Right lobe of liver (tissue), 6 donors: Measurements from ENCODE around the gene MRPL12. TPM values are rescaled to one million over a fixed set of nuclear protein-coding genes. Genes with fewer than 3 reads are reported as not detected.

Experiments
- ATAC-seq, 4 donors: fragments of 200-7000 bp; cut with Tn5 transposase; one replicate each; pipeline ENCODE4 v1.9.1; 2020; ENCODE audit warnings: mild to moderate bottlenecking in 4 of 4, moderate library complexity in 4 of 4
- DNase-seq, 3 donors: peaks; one replicate each; pipeline ENCODE4 v3.0.0-alpha.2; 2020
- H3K27ac ChIP-seq, 3 donors: fragments of 200-600 bp; one replicate each; pipeline ENCODE4 v1.8.0; 2022
- H3K27me3 ChIP-seq, 2 donors: fragments of 200-600 bp; one replicate each; pipeline ENCODE4 v1.8.0; 2022
- H3K36me3 ChIP-seq, 4 donors: fragments of 200-600 bp; sonication (generic) in 1 of 4; one replicate each; pipeline versions ENCODE4 v1.5.1 to v1.8.0; 2017 to 2022; ENCODE audit warnings: control low read depth in 1 of 4
- H3K4me1 ChIP-seq, 4 donors: fragments of 200-600 bp; sonication (generic) in 1 of 4; one replicate each; pipeline versions ENCODE4 v1.5.1 to v1.8.0; 2017 to 2022; ENCODE audit warnings: control low read depth in 1 of 4
- H3K4me3 ChIP-seq, 3 donors: fragments of 200-600 bp; one replicate each; pipeline ENCODE4 v1.8.0; 2022
- H3K9me3 ChIP-seq, 4 donors: fragments of 200-600 bp; sonication (generic) in 1 of 4; one replicate each; pipeline versions ENCODE4 v1.5.1 to v1.8.0; 2017 to 2022; ENCODE audit warnings: control low read depth in 1 of 4
- POLR2A ChIP-seq: fragments of 450-650 bp; IDR thresholded peaks from one replicate; pipeline ENCODE4 v1.6.1; 2017; ENCODE audit warnings: antibody characterized with exemption, mild to moderate bottlenecking
- WGBS: methylation state at CpG from one replicate; pipeline ENCODE4 v1.1.6; 2018; ENCODE audit warnings: low coverage, low lambda C conversion rate; ENCODE audit not compliant: insufficient coverage; ENCODE audit errors: missing lambda C conversion rate; 5-methylcytosine and 5-hydroxymethylcytosine counted together
- intact Hi-C, 2 donors: fragments of 100-400 bp; cut with DNase I; formaldehyde crosslinking; loops; one replicate each; pipeline versions ENCODE4 v1.11.2 to v1.14.1; 2022
- total RNA-seq, 6 experiments: library from RNA; depleted of rRNA in 2 of 6; stranded (reverse); fragments of >200 nt in 2 of 6; fragmentation: NEBNext Ultra II Directional in 3 of 6; extraction: Animal tissue kit (Norgen Biotek cat#: 25700) in 3 of 6; gene quantifications; one replicate each; pipeline versions ENCODE4 v1.1.0 to v1.2.4, GENCODE V29; 2016 to 2023
- TF ChIP-seq, protein P1 (sequence below), 4 donors: fragments of 200-600 bp in 3 of 4; fragments of 450-650 bp in 1 of 4; IDR thresholded peaks; one replicate each; pipeline versions ENCODE4 v1.5.1 to v1.8.0; 2016 to 2022; ENCODE audit warnings: antibody characterized with exemption in 4 of 4, mild to moderate bottlenecking in 2 of 4
- donor health status: DM: no; HTN: yes; CAD: no.
- donor health status: DM: no; HTN: no; CAD: no.
- donor health status: DM: no; HTN: no; CAD: no.
- donor health status: DM: no; HTN: yes; CAD: no.
- donor health status: DM: no; HTN: yes; CAD: no.

MRPL12 gene
- total RNA-seq, 6 experiments from 2014 or later, result 43.8 to 119 (median 59.3) TPM

DNA sequence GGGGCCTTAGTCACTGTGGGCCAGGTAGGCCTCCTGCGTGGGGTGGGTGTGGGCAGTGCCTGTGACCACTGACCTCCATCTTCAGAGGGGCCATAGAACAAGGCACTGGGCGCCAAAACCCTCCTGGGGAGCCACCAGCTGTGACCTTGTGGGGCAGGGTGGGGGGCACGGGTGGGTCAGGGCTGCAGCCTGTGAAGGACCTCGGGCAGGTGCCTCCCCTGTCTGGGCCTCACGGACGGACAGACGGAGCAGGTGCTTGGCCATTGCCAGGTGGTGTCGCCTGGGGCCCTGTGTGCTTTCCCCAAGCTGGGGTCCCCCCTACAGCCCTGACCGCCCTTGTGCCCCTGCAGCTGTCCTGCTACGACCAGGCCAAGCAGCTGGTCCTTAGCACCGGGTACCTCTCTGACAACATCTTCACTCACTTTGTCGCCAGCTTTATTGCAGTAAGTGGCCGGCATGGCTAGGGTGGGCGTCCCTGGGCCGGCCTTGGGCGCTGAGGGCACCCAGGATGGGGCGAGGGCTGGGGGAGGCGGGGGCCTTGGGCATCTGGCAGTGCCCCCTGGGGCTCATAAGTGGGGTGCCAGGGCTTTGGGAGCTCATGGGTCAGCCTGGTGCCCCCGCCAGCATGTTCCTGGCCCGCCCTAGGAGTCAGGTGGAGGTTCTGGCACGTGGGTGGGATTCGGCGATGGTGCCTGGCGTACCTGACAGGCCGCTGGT, 14.0 kb downstream of the MRPL12 start:
- intact Hi-C loops, result no loop called here
- peak in 1 of 3 donors; percentile 52 for DNase-seq
- Histone ChIP-seq H3K9me3 (no peaks in the 10 kb centered on the region), H3K4me1 (peaks cover 0 to 13% (median 6%) of the 10 kb centered on the region in 4 donors), H3K27ac (no peak overlapping the region), H3K4me3 (no peak overlapping the region), H3K36me3 (peaks cover 0 to 7% (median 2%) of the 10 kb centered on the region in 4 donors), H3K27me3 (no peaks in the 10 kb centered on the region)
- TF ChIP-seq POLR2A, result no peak
- TF ChIP-seq, protein P1, sequence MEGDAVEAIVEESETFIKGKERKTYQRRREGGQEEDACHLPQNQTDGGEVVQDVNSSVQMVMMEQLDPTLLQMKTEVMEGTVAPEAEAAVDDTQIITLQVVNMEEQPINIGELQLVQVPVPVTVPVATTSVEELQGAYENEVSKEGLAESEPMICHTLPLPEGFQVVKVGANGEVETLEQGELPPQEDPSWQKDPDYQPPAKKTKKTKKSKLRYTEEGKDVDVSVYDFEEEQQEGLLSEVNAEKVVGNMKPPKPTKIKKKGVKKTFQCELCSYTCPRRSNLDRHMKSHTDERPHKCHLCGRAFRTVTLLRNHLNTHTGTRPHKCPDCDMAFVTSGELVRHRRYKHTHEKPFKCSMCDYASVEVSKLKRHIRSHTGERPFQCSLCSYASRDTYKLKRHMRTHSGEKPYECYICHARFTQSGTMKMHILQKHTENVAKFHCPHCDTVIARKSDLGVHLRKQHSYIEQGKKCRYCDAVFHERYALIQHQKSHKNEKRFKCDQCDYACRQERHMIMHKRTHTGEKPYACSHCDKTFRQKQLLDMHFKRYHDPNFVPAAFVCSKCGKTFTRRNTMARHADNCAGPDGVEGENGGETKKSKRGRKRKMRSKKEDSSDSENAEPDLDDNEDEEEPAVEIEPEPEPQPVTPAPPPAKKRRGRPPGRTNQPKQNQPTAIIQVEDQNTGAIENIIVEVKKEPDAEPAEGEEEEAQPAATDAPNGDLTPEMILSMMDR (IDR thresholded peaks at IDR 0.05), result no peak
- ATAC-seq, result no peak
- WGBS, result no CpG with 5 or more reads among the region's 25 CpGs

DNA sequence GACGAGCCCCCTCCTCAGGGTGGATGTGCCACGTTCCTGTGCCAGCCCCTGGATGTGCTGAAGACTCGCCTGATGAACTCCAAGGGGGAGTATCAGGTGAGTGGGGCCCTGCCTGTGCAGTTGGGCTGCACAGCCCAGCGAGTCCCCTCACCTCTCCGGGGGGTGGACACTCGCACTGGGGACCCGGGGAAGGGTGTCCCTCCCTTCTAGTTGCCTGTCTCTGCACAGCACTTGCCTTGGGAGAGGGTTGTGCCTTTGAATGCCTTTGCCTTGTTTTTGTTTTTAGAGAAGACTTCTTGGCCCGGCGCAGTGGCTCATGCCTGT, 14.6 kb downstream of the MRPL12 start:
- Histone ChIP-seq H3K9me3 (no peaks in the 10 kb centered on the region), H3K27ac (no peak overlapping the region), H3K4me3 (no peak overlapping the region), H3K4me1 (peaks cover 0 to 19% (median 8%) of the 10 kb centered on the region in 4 donors), H3K27me3 (no peaks in the 10 kb centered on the region), H3K36me3 (peaks cover 0 to 7% (median 2%) of the 10 kb centered on the region in 4 donors)
- ATAC-seq (no peak), DNase-seq (no peak)
- intact Hi-C loops, result no loop called here
- WGBS, result no CpG with 5 or more reads among the region's 9 CpGs
- no peak for TF ChIP-seq POLR2A
- TF ChIP-seq, protein P1 (IDR thresholded peaks at IDR 0.05), result no peak

DNA sequence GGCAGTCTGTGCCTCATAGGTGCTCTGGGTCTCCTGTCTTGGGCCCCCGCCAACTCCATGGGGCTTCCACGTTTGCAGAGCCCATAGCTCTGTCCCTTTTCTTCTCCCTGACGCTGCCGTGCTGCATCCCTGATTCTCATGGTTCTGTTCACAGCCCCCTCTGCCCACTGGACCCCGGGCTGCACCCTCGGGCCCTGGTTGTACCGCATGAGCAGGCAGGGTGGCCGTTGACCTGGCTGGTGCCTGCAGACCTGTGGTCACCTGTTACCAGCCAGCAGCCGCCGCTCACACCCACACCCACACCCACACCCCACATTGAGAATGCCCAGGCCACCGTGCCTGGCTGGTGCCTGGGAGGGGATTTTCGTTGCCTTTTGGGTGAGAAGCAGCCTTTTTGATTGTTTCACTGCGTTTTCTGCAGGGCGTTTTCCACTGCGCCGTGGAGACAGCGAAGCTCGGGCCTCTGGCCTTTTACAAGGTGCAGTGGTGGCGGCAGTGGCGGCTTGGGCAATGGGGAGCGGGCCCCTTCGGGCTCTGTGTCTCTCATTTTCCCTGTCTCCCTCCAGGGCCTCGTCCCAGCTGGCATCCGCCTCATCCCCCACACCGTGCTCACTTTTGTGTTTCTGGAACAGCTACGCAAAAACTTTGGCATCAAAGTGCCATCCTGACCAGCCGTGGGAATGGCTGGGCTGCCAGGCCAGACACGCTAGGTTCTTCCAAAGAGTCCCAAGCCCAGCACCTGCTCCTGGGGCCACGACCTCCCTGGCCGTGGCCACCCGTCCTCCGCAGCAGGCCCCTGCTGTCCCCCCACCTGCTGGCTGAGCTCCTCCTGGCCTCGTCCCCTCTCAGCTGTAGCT, 16.5 kb downstream of the MRPL12 start:
- Histone ChIP-seq H3K4me3 (no peak overlapping the region), H3K27me3 (no peaks in the 10 kb centered on the region), H3K36me3 (peaks cover 0 to 7% (median 2%) of the 10 kb centered on the region in 4 donors), H3K9me3 (no peaks in the 10 kb centered on the region), H3K27ac (no peak overlapping the region), H3K4me1 (peaks cover 0 to 27% (median 12%) of the 10 kb centered on the region in 4 donors)
- 44% methylated on average over 6 of the region's 33 CpGs for whole genome bisulfite sequencing
- peak in 2 of 3 donors; percentile 53 to 56 for DNase-seq
- ATAC-seq, result no peak
- TF ChIP-seq POLR2A, result no peak
- intact Hi-C loops, result no loop called here

DNA sequence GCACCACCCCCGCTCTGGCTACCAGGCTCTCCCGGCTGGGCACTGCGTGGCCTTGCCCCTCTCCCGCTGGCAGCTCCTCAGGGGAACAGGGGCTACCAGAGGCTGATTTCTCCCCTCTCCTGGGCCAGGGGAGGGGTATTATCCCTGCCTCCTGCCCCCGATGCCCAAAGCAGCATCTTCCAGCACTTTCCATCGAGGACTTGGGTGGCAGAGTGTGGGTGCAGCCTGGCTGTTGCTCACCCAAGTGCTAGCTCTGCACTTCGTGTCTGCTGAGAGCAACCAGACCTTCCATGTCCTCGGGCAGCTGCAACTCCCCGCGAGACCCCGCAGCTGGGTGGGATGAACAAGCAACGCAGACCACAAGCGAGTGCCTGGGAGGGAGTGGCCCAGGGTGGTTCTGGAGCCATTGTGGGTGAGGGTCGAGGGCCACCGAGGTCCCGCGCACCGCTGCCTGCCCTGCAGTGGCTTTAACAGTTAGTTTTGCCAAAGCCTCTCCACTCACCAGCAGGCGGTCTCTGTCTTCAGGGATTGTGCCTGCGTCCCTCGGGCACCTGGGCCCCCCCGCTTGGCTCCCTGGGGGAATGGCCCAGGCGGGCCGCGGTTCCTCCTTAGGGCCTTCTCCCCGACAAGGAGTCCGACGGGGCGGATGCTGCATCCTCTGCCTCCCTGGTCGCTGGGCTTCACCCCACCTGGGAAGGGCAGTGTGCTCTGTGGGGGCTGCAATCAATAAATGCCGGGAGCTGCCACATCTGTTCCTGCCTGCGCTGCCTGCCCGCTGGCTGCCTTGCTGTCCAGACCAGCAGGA, 17.3 kb downstream of the MRPL12 start:
- Histone ChIP-seq H3K4me1 (peaks cover 0 to 27% (median 8%) of the 10 kb centered on the region in 4 donors), H3K36me3 (peaks cover 0 to 7% (median 2%) of the 10 kb centered on the region in 4 donors), H3K9me3 (no peaks in the 10 kb centered on the region), H3K27me3 (no peaks in the 10 kb centered on the region), H3K4me3 (no peak overlapping the region), H3K27ac (no peak overlapping the region)
- peak in 1 of 3 donors; percentile 50 for DNase-seq
- 82% methylated on average over 7 of the region's 33 CpGs for WGBS
- TF ChIP-seq POLR2A, result no peak
- TF ChIP-seq, protein P1 (IDR thresholded peaks at IDR 0.05), result no peak
- intact Hi-C loops, result no loop called here
- ATAC-seq, result no peak
